Esophagus mucosa (tissue), 1 donor: Measurements from ENCODE around the gene MTA3. TPM values are rescaled to one million over a fixed set of nuclear protein-coding genes. Genes with fewer than 3 reads are reported as not detected.

Source experiments
- ATAC-seq: fragments of 200-7000 bp; cut with Tn5 transposase; one replicate; pipeline ENCODE4 v1.9.1; 2020
- total RNA-seq: library from RNA; stranded (reverse); gene quantifications from one replicate; pipeline ENCODE4 v1.2.4, GENCODE V29; 2023
- donor health status: DM: yes; HTN: yes; CAD: no.

MTA3 gene
- total RNA-seq, 1 donor from 2014 or later: 44.4 TPM

- ATAC-seq: no peak
Observed at GRCh38 chr2:42764901-42765300, 196.5 kb downstream of the MTA3 start.

DNA sequence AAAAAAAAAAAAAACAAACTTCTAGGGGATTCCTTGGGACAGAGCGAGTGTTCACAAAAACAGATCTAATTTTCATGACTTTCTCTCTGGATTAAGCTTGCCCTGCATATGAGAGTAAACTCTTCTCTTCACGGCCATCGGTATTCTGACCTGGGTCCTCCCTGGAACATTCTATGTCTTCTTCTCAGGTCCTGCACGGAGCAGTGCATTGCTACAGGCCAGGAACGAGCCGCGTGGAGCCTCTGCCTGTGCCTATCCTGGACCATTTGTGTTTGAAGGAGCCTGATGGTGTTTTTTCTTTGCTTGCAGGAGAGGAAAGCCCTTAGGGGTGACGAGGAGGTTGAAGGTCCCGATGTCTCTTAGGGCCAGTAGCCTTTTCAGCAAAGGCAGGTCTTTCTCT lies 197.3 kb downstream of the MTA3 start:
- no peak for ATAC-seq

- ATAC-seq: no peak
Observed at GRCh38 chr2:42767080-42767898, 198.9 kb downstream of the MTA3 start.

DNA sequence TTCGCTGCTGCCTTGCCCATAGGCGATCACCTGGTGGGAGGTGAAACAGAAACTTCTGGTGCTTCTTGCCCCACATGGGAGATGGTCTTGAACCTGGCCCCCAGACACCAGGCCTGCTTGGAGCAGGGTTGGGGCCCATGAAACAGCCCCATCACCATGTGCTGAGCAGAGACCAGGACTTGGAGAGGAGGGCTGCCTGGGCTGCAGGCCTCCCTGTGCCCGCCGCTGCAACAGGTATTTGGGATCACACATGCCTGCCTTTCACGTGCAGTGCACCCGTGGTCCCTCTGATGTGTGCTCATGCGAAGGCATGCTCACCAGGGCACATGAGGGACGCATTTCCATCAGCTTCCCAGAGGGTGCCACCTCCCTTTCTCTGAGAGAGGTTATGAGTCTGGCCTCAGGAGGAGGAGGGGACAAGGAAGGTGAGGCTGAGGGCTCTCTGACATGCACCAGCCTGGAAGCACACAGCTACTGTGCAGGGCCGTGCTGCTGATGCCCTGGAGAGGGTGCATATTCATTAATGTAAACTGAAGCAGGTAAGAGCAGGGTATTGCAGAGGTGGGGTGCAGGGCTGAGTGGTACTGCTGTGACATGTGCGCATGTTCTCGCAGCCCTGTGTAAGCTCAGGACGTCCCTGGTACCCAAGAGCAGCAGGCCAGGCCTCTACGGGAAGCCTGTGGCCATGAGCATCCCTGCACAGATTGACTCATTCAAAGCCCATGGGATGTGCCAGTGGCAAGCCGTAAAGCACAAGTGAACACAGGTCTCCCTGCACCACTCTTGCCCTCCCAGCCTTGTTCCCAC lies 199.7 kb downstream of the MTA3 start:
- no peak for ATAC-seq

DNA sequence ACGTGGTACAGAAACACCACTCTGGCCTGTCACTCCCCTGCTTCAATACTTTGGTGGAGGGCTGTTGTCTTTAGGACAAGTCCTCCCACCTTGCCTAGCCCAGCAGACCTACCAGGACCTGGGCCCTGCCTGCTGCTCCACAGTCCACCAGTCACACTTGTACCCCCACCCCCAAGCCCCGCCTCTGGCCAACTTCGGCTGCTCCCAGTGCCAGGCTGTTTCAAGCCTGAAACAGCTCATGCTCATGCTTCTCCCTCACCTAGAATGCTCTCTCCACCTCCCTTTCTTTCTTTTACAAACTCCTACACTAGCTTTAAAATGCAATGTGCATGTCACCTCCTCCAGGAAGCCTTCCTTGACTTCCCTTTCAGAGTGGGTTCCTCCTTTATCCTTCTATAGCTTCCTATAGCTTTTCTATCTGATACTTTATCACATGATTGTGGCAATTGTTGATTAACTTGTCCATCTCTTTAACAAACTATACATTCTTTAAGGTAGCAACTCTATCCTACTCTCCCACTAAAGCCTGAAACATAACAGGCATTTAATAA lies 200.3 kb downstream of the MTA3 start:
- no peak for ATAC-seq

GRCh38 chr2:42769583-42770287 lies 201.3 kb downstream of the MTA3 start:
- no peak for ATAC-seq

DNA sequence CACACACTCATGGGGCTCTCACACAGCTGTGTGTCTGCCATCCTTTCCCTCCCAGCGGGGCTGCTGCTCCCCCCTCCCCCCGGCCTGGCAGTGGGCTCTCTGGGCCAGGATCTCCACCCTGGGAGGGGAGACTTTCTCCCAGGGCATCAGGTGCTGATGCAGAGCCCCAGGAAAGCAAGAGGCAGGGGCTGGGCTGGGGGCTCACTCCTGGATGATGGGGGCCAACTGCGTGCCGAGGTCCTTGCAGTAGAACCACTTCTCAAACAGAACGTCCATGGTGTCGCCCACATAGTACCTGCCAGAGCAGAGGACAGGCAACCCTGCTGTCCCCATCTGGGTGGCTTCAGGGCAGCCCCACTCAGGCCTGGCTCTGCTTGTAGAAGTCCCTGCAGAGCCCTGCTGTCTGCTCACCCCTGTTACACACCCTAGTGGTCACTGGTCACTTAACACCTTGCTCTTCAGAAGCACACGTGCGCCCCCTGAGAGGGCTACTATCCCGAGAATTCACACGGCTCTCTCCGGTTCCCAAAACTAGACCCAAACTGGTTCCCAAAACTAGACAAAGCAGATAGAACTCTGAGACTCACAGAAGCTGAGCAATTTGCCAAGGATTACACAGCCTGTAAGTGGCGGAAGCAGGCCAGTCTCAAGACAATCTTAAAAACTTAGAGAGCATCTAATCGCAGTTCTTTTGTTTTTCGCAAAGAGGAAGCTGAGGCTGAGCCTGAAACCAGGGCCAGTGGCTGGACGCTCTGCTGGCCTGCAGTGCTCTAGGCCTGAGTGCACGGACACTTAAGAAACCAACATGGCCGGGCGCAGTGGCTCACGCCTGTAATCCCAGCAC lies 202.1 kb downstream of the MTA3 start:
- ATAC-seq: peak; percentile 37

DNA sequence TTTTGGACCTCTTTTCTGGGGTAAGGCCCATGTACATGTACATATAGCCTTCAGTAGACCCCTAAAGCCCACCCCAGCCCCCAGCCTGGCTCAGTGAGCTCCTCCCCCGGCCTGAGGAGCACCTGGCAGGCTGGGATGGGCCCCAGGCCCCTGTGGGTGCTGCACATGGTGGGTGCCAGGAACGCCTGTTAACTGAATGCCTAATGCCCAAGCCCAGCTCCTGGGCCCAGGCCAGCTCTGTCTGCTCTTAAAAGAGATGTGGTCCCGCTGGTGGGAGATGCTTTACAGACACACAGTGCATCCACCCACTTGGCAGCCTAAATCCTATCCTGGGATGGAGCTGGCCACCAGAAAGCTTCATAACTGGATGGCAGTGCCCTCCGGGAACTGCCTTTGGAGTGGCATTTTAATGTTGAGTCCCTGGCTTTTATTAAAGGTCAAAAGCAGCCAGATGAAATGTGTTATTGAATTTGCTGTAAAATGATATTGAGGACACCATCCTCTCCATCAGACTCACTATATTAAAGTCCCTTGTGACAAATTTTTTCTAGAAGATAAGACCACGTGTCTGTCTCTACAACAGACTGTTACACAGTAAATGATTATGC lies 203.2 kb downstream of the MTA3 start:
- ATAC-seq: no peak

DNA sequence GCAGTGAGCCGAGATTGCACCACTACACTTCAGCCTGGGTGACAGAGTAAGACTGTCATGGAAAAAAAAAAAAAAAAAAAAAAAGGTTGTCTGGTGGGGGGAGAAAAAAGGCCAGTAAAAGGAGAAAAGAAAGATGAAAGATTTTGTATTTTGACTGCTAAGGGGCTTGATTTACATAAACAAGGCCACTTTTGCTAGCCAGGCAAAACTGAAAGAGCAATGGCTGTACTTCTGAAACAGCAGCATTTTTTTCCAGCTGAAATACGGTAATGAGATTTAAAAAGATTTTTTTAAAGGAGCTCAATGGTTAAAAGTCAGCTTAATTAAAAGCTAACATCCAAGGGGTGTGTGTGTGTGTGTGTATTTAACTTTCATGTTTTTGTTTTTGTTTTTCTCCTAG lies 206.8 kb downstream of the MTA3 start:
- ATAC-seq: no peak

DNA sequence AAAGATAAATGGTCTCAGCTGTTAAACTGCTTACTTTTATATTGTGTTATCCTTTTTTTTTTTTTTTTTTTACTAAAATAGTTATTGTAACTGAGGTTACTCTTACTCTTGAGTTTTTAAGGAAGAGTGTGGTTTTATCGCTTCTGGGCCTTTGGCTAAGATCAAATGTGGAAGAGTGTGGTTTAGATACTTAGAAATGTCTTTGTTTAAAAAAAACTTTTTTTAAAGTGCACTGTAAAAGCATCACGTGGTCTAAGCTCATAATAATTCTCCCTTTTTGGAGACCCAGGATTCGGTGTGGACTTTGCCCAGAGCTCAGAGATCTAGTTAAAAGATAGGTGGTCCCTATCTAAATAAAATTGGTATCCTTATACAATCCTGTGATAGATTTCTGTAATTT lies 207.4 kb downstream of the MTA3 start:
- ATAC-seq: no peak

DNA sequence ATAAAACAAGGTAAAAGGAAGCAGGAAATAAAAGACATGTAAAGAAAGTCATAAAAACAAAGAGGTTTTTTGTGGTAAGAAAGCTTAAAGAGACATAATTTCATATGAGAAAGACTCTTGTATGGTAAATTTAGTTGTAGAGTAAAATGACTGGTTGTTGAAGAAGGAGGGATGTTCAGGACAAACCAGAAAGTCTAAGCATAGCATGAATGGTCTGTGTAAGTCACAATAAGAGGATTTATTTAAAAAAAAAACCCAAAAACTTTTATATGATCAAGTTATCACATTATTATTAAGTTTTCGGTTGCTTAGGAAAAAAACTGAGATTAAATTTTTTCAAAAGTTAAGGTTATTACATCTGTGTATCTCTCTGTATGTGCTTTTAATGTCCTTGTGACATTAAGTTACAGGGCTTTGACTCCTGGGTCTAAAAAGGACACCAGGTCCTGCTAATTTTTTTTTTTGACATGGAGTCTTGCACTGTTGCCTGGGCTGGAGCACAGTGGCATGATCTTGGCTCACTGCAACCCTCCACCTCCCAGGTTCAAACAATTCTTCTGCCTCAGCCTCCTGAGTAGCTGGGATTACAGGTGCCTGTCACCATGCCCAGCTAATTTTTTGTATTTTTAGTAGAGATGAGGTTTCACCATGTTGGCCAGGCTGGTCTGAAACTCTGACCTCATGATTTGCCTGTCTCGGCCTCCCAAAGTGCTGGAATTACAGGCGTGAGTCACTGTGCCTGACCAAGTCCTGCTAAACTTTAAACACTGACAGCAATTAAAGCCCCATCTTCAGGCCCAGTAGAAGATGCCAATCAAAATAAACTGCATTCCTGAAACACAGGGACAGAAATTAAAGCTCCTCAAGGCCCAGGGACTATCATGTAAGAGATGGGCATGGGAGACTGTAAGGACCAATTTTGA lies 209.7 kb downstream of the MTA3 start:
- no peak for ATAC-seq

- no peak for ATAC-seq
Observed at GRCh38 chr2:42781181-42781580, 212.7 kb downstream of the MTA3 start.

GRCh38 chr2:42783511-42783910 lies 215.1 kb downstream of the MTA3 start:
- ATAC-seq: no peak

GRCh38 chr2:42784204-42784880 lies 215.9 kb downstream of the MTA3 start:
- no peak for ATAC-seq

- no peak for ATAC-seq
Observed at GRCh38 chr2:42786561-42787345, 218.3 kb downstream of the MTA3 start.

GRCh38 chr2:42787424-42787787 lies 219.0 kb downstream of the MTA3 start:
- ATAC-seq: no peak

- ATAC-seq: no peak
Observed at GRCh38 chr2:42787788-42788477, 219.5 kb downstream of the MTA3 start.

DNA sequence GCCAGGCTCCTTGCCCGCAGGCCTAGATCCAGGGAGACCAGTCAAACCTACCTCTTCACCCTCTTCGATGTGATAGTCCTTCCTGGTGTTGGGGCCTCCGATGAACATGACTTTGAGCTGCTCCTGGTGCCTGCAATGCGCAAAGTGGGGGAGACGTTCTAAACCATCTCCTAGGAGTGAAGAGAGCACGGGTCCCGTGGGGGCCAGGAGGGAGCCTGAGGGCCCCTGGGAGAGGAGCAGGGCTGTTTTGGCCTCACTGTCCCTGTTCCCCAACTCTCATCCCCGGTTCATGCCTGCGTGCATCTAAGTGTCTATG lies 220.0 kb downstream of the MTA3 start:
- ATAC-seq: no peak

DNA sequence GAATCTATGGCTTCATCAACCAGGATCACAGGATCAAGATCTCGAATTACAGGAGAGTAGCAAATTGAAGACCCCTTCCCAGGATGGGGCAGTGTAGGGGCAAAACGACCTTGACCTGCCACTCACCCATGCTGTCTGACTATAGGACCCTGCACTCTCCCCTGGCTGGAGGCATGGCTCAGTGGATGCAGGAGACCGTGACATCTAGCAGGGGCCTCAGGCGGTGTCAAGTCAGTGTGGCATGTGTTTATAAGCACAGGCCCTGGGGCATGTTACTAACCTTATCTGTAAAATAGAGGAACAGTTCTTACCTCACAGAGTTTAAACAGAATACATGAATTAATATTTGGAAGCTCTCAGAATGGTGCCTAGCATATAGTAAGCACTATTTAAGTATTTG lies 220.4 kb downstream of the MTA3 start:
- ATAC-seq: no peak
